NT2/D1 (cell line): ENCODE measurements around the gene RFT1.

Experiments
- SUZ12 ChIP-seq: IDR thresholded peaks from 2 replicates; pipeline ENCODE4 v1.6.1; 2011; ENCODE audit not compliant: insufficient read length, insufficient read depth; ENCODE audit errors: extremely low read depth
- YY1 ChIP-seq: IDR thresholded peaks from 2 replicates; pipeline ENCODE4 v1.6.1; 2011; ENCODE audit not compliant: insufficient read length, insufficient read depth
- ZNF274 ChIP-seq: IDR thresholded peaks from 2 replicates; pipeline ENCODE4 v1.6.1; 2011; ENCODE audit warnings: mild to moderate bottlenecking, low read depth, low read length

GRCh38 chr3:53122255-53122932, 7.8 kb downstream of the RFT1 start:
- TF ChIP-seq YY1 (no peak), ZNF274 (no peak), SUZ12 (no peak)
